Esophagus squamous epithelium (tissue), 5 donors: ENCODE results near the gene ITFG1. TPM values are rescaled to one million over a fixed set of nuclear protein-coding genes. Genes with fewer than 3 reads are reported as not detected.

Experiments used
- DNase-seq: peaks from one replicate; lab custom pipeline; 2025; lab: John Stamatoyannopoulos, UW
- H3K27ac ChIP-seq, 4 donors: fragments of 200-600 bp; sonication (generic); one replicate each; pipeline ENCODE4 v1.5.1; 2016 to 2019; ENCODE audit warnings: mild to moderate bottlenecking in 1 of 4
- H3K27me3 ChIP-seq, 4 donors: fragments of 200-600 bp; sonication (generic); 1 replicate in 3 of 4; 2 replicates in 1 of 4; pipeline versions ENCODE4 v1.5.1 to v1.6.0; 2017 to 2021; ENCODE audit warnings: antibody characterized with exemption in 1 of 4
- H3K36me3 ChIP-seq, 3 donors: fragments of 200-600 bp; sonication (generic); one replicate each; pipeline ENCODE4 v1.5.1; 2016 to 2019
- H3K4me1 ChIP-seq, 3 donors: fragments of 200-600 bp; sonication (generic); one replicate each; pipeline ENCODE4 v1.5.1; 2017 to 2019
- H3K4me3 ChIP-seq, 4 donors: fragments of 200-600 bp; sonication (generic); 1 replicate in 3 of 4; 2 replicates in 1 of 4; pipeline ENCODE4 v1.5.1; 2016 to 2019; ENCODE audit warnings: mild to moderate bottlenecking in 2 of 4, moderate library complexity in 1 of 4
- H3K9me3 ChIP-seq, 3 donors: fragments of 200-600 bp; sonication (generic); one replicate each; pipeline ENCODE4 v1.5.1; 2016 to 2019
- CTCF ChIP-seq, 6 experiments: fragments of 450-650 bp in 4 of 6; fragments of 200-600 bp in 2 of 6; sonication (generic) in 2 of 6; IDR thresholded peaks; one replicate each; pipeline ENCODE4 v1.5.1; 2016 to 2019; ENCODE audit warnings: antibody characterized with exemption in 6 of 6, mild to moderate bottlenecking in 4 of 6, moderate library complexity in 4 of 6
- POLR2A ChIP-seq, 4 donors: fragments of 450-650 bp; IDR thresholded peaks; one replicate each; pipeline ENCODE4 v1.6.1; 2017; ENCODE audit warnings: antibody characterized with exemption in 4 of 4, mild to moderate bottlenecking in 4 of 4, moderate library complexity in 3 of 4
- WGBS, 2 donors: methylation state at CpG; one replicate each; pipeline ENCODE4 v1.1.5; 2018; 5-methylcytosine and 5-hydroxymethylcytosine counted together
- intact Hi-C: fragments of 100-400 bp; cut with DNase I; formaldehyde crosslinking; loops from one replicate; pipeline ENCODE4 v1.15.0; 2022
- total RNA-seq, 4 donors: library from RNA; depleted of rRNA; stranded (reverse); fragments of >200 nt; gene quantifications; one replicate each; pipeline ENCODE4 v1.1.0, GENCODE V29; 2016
- donor health status: DM: yes; HTN: yes; CAD: no.

The ITFG1 gene
- total RNA-seq, 4 donors from 2014 or later = 16.1 to 31.9 (median 26.4) TPM

- Histone ChIP-seq H3K36me3 (peaks cover 0 to 12% (median 0%) of the 10 kb centered on the region in 3 donors), H3K4me3 (no peak overlapping the region), H3K4me1 (no peaks in the 10 kb centered on the region), H3K27me3 (no peaks in the 10 kb centered on the region), H3K27ac (no peak overlapping the region), H3K9me3 (no peaks in the 10 kb centered on the region)
- intact Hi-C loops = no loop called here
- no peak for DNase-seq
- 93 to 95% methylated on average over 1 of the region's 1 CpG for WGBS, 2 donors
- no peak for TF ChIP-seq POLR2A (IDR thresholded peaks at IDR 0.05)
- TF ChIP-seq CTCF (IDR thresholded peaks at IDR 0.05) = no peak
Measured at GRCh38 chr16:47416869-47417268, 44.0 kb downstream of the ITFG1 start.

GRCh38 chr16:47413041-47413440 is 47.8 kb downstream of the ITFG1 start:
- H3K4me1 ChIP-seq = no peaks in the 10 kb centered on the region
- H3K9me3 ChIP-seq = no peaks in the 10 kb centered on the region
- TF ChIP-seq CTCF (IDR thresholded peaks at IDR 0.05) = no peak
- no peak for TF ChIP-seq POLR2A (IDR thresholded peaks at IDR 0.05)
- no peaks in the 10 kb centered on the region for H3K27me3 ChIP-seq
- no peak overlapping the region for H3K27ac ChIP-seq
- no peak for DNase-seq
- peaks cover 0 to 19% (median 0%) of the 10 kb centered on the region in 3 donors for H3K36me3 ChIP-seq
- H3K4me3 ChIP-seq = no peak overlapping the region
- intact Hi-C loops = no loop called here
- 79 to 85% methylated on average over 1 of the region's 1 CpG for WGBS, 2 donors

GRCh38 chr16:47408491-47408890 is 52.4 kb downstream of the ITFG1 start:
- Histone ChIP-seq H3K4me3 (no peak overlapping the region), H3K36me3 (peaks cover 0 to 8% (median 0%) of the 10 kb centered on the region in 3 donors), H3K4me1 (no peaks in the 10 kb centered on the region), H3K27me3 (no peaks in the 10 kb centered on the region), H3K9me3 (no peaks in the 10 kb centered on the region), H3K27ac (no peak overlapping the region)
- no peak for DNase-seq
- WGBS, 2 donors = 83 to 92% methylated on average over 3 of the region's 3 CpGs
- intact Hi-C loops = no loop called here
- no peak for TF ChIP-seq POLR2A (IDR thresholded peaks at IDR 0.05)
- TF ChIP-seq CTCF (IDR thresholded peaks at IDR 0.05) = no peak

- Histone ChIP-seq H3K27ac (no peak overlapping the region), H3K9me3 (no peaks in the 10 kb centered on the region), H3K4me3 (no peak overlapping the region), H3K36me3 (peaks cover 0 to 17% (median 0%) of the 10 kb centered on the region in 3 donors), H3K4me1 (no peaks in the 10 kb centered on the region), H3K27me3 (no peaks in the 10 kb centered on the region)
- intact Hi-C loops = no loop called here
- DNase-seq = no peak
- TF ChIP-seq POLR2A (IDR thresholded peaks at IDR 0.05) (no peak), CTCF (IDR thresholded peaks at IDR 0.05) (no peak)
- WGBS, 2 donors = 73 to 89% methylated on average over 4 of the region's 4 CpGs
Measured at GRCh38 chr16:47395733-47396498, 64.9 kb downstream of the ITFG1 start.

GRCh38 chr16:47392081-47392480 is 68.8 kb downstream of the ITFG1 start:
- Histone ChIP-seq H3K27me3 (no peaks in the 10 kb centered on the region), H3K27ac (no peak overlapping the region), H3K4me3 (no peak overlapping the region), H3K4me1 (no peaks in the 10 kb centered on the region), H3K9me3 (no peaks in the 10 kb centered on the region), H3K36me3 (peaks cover 0 to 14% (median 0%) of the 10 kb centered on the region in 3 donors)
- intact Hi-C loops = no loop called here
- 73 to 76% methylated on average over 8 of the region's 8 CpGs for WGBS, 2 donors
- DNase-seq = no peak
- TF ChIP-seq POLR2A (IDR thresholded peaks at IDR 0.05) = no peak
- no peak for TF ChIP-seq CTCF (IDR thresholded peaks at IDR 0.05)
